Measurements from ENCODE around the gene TMEM129.

The TMEM129 gene

DNA sequence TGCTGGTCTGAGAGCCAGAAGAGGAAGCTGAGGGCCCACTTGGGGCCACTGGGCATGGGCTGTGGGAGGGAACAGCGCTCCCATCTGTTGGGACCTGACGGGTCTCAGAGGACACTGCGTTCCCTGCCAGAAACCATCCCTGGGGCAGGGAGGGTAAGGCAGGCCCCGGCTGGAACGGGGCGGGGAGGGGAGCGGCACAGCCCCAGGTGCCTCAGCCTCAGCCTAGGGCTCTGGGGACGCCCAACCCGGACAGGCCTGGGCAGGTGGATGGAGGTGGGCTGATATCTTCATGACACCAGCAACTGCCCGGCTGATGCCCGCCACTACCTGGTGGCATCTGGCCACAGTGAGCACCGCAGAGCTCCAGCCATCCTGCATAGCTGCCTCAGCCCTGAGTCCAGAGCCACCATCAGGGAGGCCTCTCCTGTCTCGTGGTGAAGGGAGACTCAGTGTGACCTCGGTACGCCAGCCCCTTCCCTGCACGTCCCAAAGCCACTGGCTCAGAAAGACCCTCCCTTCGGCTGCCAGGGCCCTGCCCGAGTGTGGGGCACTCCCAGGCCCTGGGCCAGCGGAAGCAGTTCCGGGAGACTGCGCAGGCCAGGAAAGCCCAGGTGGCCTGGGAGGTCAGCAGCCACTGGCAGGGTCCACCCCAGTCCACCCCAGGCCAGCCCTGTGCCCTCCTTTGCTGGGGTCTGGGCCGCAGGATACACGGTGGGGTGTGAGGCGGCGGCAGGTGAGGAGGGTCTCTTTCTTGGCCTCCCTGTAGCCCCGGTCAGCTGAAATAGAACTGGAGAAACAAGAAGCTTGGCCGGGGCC lies 37.4 kb upstream of the TMEM129 start:
- H3K4me3 ChIP-seq (ENCODE audit: low read length): no peak overlapping the region
- no peak for DNase-seq (ENCODE audit: low read depth)
- TF ChIP-seq, protein P1, sequence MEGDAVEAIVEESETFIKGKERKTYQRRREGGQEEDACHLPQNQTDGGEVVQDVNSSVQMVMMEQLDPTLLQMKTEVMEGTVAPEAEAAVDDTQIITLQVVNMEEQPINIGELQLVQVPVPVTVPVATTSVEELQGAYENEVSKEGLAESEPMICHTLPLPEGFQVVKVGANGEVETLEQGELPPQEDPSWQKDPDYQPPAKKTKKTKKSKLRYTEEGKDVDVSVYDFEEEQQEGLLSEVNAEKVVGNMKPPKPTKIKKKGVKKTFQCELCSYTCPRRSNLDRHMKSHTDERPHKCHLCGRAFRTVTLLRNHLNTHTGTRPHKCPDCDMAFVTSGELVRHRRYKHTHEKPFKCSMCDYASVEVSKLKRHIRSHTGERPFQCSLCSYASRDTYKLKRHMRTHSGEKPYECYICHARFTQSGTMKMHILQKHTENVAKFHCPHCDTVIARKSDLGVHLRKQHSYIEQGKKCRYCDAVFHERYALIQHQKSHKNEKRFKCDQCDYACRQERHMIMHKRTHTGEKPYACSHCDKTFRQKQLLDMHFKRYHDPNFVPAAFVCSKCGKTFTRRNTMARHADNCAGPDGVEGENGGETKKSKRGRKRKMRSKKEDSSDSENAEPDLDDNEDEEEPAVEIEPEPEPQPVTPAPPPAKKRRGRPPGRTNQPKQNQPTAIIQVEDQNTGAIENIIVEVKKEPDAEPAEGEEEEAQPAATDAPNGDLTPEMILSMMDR (conservative IDR thresholded peaks at IDR 0.05; ENCODE audit: low read depth, low read length): no peak

DNA sequence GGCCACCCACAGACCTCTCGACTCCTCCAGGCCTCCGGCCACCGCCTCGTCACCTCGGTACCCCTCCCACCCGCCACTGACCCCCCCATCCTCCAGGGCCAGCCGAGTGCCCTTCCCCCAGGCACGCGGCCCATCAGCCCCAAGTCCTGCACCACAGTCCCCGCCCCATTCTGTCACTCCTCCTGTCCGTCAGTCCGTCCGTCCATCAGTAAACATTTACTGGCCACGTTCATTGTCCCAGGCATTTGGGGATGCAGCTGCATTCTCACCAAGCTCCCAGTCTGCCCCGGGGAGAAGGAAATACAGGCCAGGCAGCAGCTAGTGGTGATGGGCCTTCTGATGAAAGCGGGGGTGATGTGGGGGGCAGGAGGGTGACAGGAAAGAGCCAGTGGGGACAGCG lies 36.7 kb upstream of the TMEM129 start:
- no peak for DNase-seq (ENCODE audit: low read depth)
- TF ChIP-seq, protein P1 (conservative IDR thresholded peaks at IDR 0.05; ENCODE audit: low read depth, low read length): no peak
- H3K4me3 ChIP-seq (ENCODE audit: low read length): no peak overlapping the region

DNA sequence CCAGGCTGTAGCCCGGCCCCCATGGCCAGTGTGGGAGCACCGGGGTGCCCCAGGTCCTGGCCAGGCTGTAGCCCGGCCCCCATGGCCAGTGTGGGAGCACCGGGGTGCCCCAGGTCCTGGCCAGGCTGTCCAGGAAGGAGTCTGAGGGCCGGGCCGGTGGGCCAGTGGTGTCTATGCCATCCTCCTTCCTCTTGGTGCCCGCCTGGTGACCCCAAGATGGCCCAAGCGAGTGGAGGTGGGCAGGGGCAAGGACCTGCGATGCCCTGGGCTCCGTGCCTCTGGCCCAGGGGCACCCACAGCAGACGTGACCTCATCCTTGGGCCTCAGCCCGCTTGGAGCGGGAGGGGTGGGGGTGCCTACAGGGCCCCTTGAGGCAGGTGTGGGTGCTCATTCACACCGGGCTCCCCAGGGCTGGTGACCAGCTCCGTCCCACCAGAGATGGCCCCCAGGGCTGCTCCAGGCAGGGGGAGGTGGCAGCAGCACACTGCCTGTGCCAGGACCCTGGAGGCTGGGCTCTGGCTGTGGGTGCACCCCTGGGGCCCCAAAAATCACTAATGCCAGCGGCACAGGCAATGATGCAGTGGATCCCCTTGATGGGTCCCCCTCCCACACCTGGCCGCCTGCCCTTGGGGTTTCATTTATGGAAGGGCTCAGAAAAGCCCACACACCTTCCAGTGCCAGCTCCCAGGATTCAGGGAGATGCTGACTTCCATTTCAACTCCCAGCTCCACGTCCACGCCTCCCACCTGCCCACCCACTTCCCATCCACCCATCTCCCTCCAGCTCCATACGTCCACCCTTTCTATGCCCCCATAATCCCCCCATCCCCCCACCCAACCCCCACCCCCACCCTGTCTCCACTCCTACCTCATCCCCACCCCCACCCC lies 36.0 kb upstream of the TMEM129 start:
- TF ChIP-seq, protein P1 (conservative IDR thresholded peaks at IDR 0.05; ENCODE audit: low read depth, low read length): no peak
- no peak for DNase-seq (ENCODE audit: low read depth)
- no peak overlapping the region for H3K4me3 ChIP-seq (ENCODE audit: low read length)

DNA sequence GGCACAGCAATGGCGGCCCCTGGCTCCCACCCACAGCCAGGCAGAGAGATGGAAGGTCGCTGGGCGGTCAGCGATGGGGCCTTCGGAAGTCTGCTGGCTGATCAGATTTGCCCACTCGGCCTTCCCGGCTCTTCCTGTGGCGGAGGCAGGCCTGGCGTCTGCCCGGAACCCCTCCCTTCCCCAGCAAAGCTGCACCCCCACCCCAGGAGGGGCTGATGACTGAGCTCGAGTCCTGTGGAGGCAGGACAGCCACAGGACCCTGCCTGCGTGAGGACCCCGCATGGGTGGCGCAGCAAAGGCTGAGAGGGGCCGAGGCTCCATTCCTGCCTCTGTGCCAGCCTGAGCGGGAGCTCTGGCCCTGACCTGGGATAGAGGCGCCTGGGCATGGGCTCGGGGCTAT lies 35.0 kb upstream of the TMEM129 start:
- DNase-seq (ENCODE audit: low read depth): no peak
- TF ChIP-seq, protein P1 (conservative IDR thresholded peaks at IDR 0.05; ENCODE audit: low read depth, low read length): no peak
- H3K4me3 ChIP-seq (ENCODE audit: low read length): no peak overlapping the region

DNA sequence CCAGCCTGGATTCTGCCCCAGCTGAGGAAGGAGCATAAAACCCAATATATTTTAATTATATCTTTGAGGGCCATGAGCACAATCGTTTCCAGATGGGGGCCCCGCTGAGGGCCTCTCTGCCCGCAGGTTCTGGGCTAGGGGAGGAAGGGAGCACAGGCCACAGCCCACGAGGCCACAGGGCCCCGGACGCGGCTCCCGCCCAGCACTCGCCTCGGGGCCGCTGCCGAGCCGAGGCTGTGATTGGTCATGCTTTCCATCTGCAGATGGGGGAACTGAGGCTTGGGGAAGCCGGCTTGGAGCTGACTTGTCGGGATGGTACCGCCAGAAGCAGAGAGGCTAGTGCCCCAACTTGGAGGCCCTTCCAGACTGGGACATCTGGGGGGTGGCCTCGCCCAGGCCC lies 34.2 kb upstream of the TMEM129 start:
- DNase-seq (ENCODE audit: low read depth): no peak
- TF ChIP-seq, protein P1 (conservative IDR thresholded peaks at IDR 0.05; ENCODE audit: low read depth, low read length): no peak
- H3K4me3 ChIP-seq (ENCODE audit: low read length): no peak overlapping the region

DNA sequence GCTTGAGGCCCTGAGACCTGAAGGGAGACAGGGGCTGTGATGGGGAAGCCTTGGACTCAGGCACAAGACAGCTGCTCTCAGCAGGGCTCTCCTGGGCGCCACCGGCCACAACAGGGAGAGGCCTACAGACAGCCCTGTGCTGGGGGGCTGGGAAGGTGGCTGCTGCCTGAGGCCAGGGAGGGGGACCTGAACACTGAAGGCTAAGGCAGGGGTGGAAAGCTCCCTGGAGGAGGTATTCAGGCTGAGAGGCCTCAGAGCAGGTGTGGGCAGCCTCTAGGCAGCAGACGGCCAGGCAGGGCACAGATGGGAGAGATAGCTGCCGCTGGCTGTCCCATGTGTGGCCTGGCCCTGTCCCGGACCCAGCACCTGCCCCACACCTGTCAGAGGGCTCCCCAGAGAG lies 33.2 kb upstream of the TMEM129 start:
- no peak for DNase-seq (ENCODE audit: low read depth)
- TF ChIP-seq, protein P1 (conservative IDR thresholded peaks at IDR 0.05; ENCODE audit: low read depth, low read length): no peak
- no peak overlapping the region for H3K4me3 ChIP-seq (ENCODE audit: low read length)
